Measurements from ENCODE around the gene BARX1. TPM values are rescaled to one million over a fixed set of nuclear protein-coding genes. Genes with fewer than 3 reads are reported as not detected.

Gene BARX1
- total and polyA plus RNA-seq, 9 of the 15 experiments (the other 6 are each of a cell fraction or from before 2014, with no cell fraction given) = 0.11 to 0.14 TPM; not detected in 7

GRCh38 chr9:93996367-93996766 is 41.2 kb upstream of the BARX1 start:
- Histone ChIP-seq H3K9me3 (replicated peaks; ENCODE audit: control insufficient read depth, insufficient read depth, low read depth, low read length) (no peaks in the 10 kb centered on the region), H3K9me1 (ENCODE audit: control insufficient read depth, insufficient read depth, low read length) (no peaks in the 10 kb centered on the region), H3K27me3 (ENCODE audit: control insufficient read depth in 2 of 2, insufficient read depth in 2 of 2, low read length in 2 of 2) (no peaks in the 10 kb centered on the region), H2AFZ (ENCODE audit: low read depth, low read length) (no peak overlapping the region), H3K4me2 (ENCODE audit: insufficient read depth, low read length) (no peak overlapping the region), H4K20me1 (replicated peaks; ENCODE audit: control insufficient read depth, insufficient read depth, low read length) (no peaks in the 10 kb centered on the region), H3K36me3 (ENCODE audit: control insufficient read depth, insufficient read depth, low read length) (no peaks in the 10 kb centered on the region), H3K4me3 (no peak overlapping the region), H3K9ac (ENCODE audit: insufficient read depth in 1 of 2, low read depth in 2 of 2, low read length in 2 of 2) (no peak overlapping the region), H3K27ac (ENCODE audit: extremely low read depth, low read depth, low read length) (no peak overlapping the region), H3K79me2 (ENCODE audit: control insufficient read depth, insufficient read depth, low read length) (no peaks in the 10 kb centered on the region), H3K4me1 (replicated peaks in 1 of 2; ENCODE audit: control insufficient read depth in 2 of 2, insufficient read depth in 2 of 2, low read length in 2 of 2) (no peaks in the 10 kb centered on the region)
- 0% methylated on average over 3 of the region's 3 CpGs for WGBS (ENCODE audit: insufficient coverage, low coverage, missing lambda C conversion rate)
- intact Hi-C loops (cut with micrococcal nuclease) = no loop called here
- no peak for FAIRE-seq
- TF ChIP-seq, protein P1, sequence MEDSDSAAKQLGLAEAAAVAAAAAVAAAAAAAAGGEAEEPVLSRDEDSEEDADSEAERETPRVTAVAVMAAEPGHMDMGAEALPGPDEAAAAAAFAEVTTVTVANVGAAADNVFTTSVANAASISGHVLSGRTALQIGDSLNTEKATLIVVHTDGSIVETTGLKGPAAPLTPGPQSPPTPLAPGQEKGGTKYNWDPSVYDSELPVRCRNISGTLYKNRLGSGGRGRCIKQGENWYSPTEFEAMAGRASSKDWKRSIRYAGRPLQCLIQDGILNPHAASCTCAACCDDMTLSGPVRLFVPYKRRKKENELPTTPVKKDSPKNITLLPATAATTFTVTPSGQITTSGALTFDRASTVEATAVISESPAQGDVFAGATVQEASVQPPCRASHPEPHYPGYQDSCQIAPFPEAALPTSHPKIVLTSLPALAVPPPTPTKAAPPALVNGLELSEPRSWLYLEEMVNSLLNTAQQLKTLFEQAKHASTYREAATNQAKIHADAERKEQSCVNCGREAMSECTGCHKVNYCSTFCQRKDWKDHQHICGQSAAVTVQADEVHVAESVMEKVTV (CRISPR knock-in tag; IDR thresholded peaks at IDR 0.05) = no peak
- TF ChIP-seq TCF7 (IDR thresholded peaks at IDR 0.05; ENCODE audit: borderline replicate concordance) (no peak), NFE2 (IDR thresholded peaks at IDR 0.05; ENCODE audit: low read depth) (no peak), MYNN (IDR thresholded peaks at IDR 0.05) (no peak), MYNN (CRISPR knock-in tag; IDR thresholded peaks at IDR 0.05) (no peak), ZNF785 (CRISPR knock-in tag; IDR thresholded peaks at IDR 0.05) (no peak), RBM22 (IDR thresholded peaks at IDR 0.05; ENCODE audit: low read depth, low read length, poor library complexity, severe bottlenecking) (no peak), CREB1 (IDR thresholded peaks at IDR 0.05) (no peak), CREB1 (CRISPR knock-in tag; IDR thresholded peaks at IDR 0.05) (no peak), NFRKB (IDR thresholded peaks at IDR 0.05; ENCODE audit: low read depth) (no peak)
- TF ChIP-seq, protein P2, sequence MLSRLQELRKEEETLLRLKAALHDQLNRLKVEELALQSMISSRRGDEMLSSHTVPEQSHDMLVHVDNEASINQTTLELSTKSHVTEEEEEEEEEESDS (CRISPR knock-in tag; IDR thresholded peaks at IDR 0.05) = no peak
- TF ChIP-seq, protein P3, sequence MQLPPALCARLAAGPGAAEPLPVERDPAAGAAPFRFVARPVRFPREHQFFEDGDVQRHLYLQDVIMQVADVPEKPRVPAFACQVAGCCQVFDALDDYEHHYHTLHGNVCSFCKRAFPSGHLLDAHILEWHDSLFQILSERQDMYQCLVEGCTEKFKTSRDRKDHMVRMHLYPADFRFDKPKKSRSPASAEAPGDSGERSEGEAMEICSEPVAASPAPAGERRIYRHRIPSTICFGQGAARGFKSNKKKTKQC (CRISPR knock-in tag; IDR thresholded peaks at IDR 0.05) = no peak
- ATAC-seq = no peak
- POLR2A ChIA-PET = no interaction called here
- DNase-seq (ENCODE audit: extremely low read depth in 1 of 4, low spot score in 3 of 4) = no peak
- no TSS peak for BruUV-seq (replicated peaks)
- in situ Hi-C loops (cut with MboI) = no loop called here
- CTCF ChIA-PET (ENCODE audit: low intra/inter-chr PET ratio) = no interaction called here
